ENCODE data around the gene HINT3. TPM values are rescaled to one million over a fixed set of nuclear protein-coding genes. Genes with fewer than 3 reads are reported as not detected.

The HINT3 gene
- total RNA-seq, 3 donors from 2014 or later: 19.0 to 37.3 (median 26.2) TPM

DNA sequence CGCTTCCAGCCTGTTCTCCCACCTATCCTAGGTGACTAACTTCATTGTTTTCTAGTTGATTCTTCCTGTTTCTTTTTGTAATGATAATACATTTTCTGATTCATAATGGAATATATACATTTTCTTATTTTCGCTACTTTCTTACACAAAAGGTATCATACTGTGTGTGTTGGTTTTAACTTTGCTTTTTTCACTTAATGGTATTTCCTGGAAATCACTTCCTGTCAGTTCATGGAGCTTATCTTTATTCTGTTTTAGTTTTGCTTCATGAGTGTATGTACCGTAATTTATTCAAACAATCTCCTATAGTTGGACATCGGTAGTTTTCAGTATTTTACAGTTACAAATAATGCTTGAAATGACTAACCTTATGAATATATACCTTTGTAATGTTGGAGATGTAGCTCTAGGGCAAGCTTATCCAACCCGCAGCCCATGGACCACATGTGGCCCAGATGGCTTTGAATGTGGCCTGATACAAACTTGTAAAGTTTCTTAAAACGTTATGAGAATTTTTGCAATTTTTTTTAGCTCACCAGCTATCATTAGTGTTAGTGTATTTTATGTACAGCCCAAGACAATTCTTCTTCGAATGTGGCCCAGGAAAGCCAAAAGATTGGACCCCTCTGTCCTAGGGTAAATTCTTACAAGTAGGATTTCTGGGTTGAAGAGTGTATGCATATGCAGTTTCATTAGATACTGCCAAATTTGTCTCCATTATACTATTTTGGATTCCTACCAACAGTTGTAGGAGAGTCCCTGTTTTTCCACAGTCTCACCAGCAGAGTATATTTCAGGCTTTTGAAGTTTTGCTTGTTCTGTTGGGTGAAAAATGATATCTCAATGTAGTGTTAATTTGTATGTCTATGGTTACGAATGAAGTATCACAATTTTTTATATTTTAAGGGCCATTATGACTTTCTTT, 46.4 kb downstream of the HINT3 start:
- H3K9me3 ChIP-seq: no peaks in the 10 kb centered on the region
- no peak overlapping the region for H3K27ac ChIP-seq
- H3K4me3 ChIP-seq: no peak overlapping the region
- H3K36me3 ChIP-seq: no peaks in the 10 kb centered on the region
- H3K27me3 ChIP-seq: no peaks in the 10 kb centered on the region
- no peaks in the 10 kb centered on the region for H3K4me1 ChIP-seq
- intact Hi-C loops (cut with DNase I; ENCODE audit: low total_unique reads): no loop called here
- TF ChIP-seq POLR2A (IDR thresholded peaks at IDR 0.05) (no peak), POLR2AphosphoS5 (IDR thresholded peaks at IDR 0.05) (no peak)
- TF ChIP-seq, protein P1, sequence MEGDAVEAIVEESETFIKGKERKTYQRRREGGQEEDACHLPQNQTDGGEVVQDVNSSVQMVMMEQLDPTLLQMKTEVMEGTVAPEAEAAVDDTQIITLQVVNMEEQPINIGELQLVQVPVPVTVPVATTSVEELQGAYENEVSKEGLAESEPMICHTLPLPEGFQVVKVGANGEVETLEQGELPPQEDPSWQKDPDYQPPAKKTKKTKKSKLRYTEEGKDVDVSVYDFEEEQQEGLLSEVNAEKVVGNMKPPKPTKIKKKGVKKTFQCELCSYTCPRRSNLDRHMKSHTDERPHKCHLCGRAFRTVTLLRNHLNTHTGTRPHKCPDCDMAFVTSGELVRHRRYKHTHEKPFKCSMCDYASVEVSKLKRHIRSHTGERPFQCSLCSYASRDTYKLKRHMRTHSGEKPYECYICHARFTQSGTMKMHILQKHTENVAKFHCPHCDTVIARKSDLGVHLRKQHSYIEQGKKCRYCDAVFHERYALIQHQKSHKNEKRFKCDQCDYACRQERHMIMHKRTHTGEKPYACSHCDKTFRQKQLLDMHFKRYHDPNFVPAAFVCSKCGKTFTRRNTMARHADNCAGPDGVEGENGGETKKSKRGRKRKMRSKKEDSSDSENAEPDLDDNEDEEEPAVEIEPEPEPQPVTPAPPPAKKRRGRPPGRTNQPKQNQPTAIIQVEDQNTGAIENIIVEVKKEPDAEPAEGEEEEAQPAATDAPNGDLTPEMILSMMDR (IDR thresholded peaks at IDR 0.05): no peak
- no peak for DNase-seq (ENCODE audit: low spot score in 2 of 2)

DNA sequence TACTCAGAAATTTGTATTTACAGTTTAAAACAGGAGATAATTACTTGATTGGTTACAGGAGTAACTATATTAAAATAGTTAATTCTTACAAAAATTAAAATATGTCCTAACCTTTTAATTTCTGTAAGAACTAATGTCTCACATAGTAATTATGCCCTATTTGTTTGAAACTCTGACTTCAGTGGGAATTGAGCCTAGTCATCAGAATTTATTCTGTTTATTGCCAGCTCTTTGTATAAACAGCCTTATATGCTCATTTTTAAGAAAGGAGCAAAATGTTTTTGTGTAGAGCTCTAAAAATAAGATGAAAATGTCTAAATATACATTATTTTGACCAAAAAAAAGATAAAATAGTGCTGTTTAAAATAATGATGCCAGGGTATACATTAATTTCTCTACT, 51.2 kb downstream of the HINT3 start:
- TF ChIP-seq, protein P1 (IDR thresholded peaks at IDR 0.05): no peak
- TF ChIP-seq POLR2AphosphoS5 (IDR thresholded peaks at IDR 0.05) (no peak), POLR2A (IDR thresholded peaks at IDR 0.05) (no peak)
- no peaks in the 10 kb centered on the region for H3K9me3 ChIP-seq
- no peaks in the 10 kb centered on the region for H3K4me1 ChIP-seq
- intact Hi-C loops (cut with DNase I; ENCODE audit: low total_unique reads): no loop called here
- H3K27me3 ChIP-seq: no peaks in the 10 kb centered on the region
- no peak overlapping the region for H3K4me3 ChIP-seq
- no peak for DNase-seq (ENCODE audit: low spot score in 2 of 2)
- no peak overlapping the region for H3K27ac ChIP-seq
- peaks cover 8% of the 10 kb centered on the region for H3K36me3 ChIP-seq

DNA sequence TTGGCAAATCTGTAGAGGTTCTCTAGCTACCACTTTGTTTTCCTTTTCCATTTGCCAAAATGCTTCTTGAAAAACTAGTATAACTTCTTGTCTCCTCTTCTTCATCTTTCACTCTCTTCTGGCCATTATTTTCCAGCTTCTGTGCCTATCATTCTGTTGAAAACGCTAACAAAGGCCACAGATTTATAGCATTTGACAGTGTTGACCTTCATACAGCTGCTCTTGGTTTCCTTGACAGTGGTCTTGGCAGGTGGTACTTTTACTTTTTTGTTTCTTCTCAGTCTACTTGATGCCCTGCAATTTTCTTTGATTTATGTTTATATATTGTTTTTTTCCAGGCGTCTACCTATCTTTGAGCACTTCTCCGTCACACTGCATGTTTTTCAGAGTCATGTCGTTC, 53.5 kb downstream of the HINT3 start:
- Histone ChIP-seq H3K4me3 (no peak overlapping the region), H3K4me1 (no peaks in the 10 kb centered on the region), H3K9me3 (no peaks in the 10 kb centered on the region), H3K27ac (no peak overlapping the region), H3K27me3 (no peaks in the 10 kb centered on the region), H3K36me3 (peaks cover 8% of the 10 kb centered on the region)
- DNase-seq (ENCODE audit: low spot score in 2 of 2): no peak
- TF ChIP-seq POLR2AphosphoS5 (IDR thresholded peaks at IDR 0.05) (no peak), POLR2A (IDR thresholded peaks at IDR 0.05) (no peak)
- TF ChIP-seq, protein P1 (IDR thresholded peaks at IDR 0.05): no peak
- intact Hi-C loops (cut with DNase I; ENCODE audit: low total_unique reads): no loop called here

DNA sequence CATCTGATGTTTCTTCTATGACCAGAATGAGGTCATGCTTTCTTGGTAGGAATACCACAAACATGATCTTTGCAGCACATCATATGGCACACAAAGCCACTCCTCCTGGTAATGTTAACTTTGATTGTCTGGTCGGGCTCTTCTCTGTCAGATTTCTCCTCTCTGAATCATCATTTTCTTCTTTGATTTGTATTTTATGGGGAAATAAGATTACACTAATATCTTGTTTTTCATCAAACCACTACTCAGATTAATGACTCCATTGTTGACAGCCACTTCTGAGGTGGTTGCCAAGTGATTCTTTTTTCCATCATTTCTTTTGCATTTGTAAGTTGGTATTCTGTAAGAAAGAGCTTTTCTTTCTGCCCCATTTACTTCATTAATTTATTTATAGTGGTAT, 59.3 kb downstream of the HINT3 start:
- H3K4me3 ChIP-seq: no peak overlapping the region
- H3K36me3 ChIP-seq: peaks cover 8% of the 10 kb centered on the region
- H3K27ac ChIP-seq: no peak overlapping the region
- DNase-seq (ENCODE audit: low spot score in 2 of 2): no peak
- no peaks in the 10 kb centered on the region for H3K4me1 ChIP-seq
- intact Hi-C loops (cut with DNase I; ENCODE audit: low total_unique reads): no loop called here
- TF ChIP-seq POLR2A (IDR thresholded peaks at IDR 0.05) (no peak), POLR2AphosphoS5 (IDR thresholded peaks at IDR 0.05) (no peak)
- TF ChIP-seq, protein P1 (IDR thresholded peaks at IDR 0.05): no peak
- no peaks in the 10 kb centered on the region for H3K9me3 ChIP-seq
- no peaks in the 10 kb centered on the region for H3K27me3 ChIP-seq

DNA sequence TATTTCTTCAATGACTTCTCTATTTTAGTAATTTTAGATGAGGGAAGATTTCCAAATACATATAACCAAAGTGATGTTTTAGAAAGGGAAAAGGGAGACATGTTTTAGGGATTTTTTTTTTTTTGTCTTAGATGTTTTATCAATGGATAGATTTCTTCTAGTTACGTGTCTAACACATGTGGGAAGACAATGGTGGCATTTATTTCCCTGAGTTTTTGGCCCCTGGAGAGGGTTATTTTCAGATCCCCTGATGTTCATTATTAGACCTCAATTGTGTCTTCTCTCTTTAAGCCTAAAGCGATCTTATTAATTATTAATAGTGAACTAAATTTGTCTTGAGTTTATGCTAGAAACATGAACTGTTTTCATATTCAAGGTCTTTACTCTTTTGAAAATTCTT, 60.0 kb downstream of the HINT3 start:
- Histone ChIP-seq H3K27ac (no peak overlapping the region), H3K27me3 (no peaks in the 10 kb centered on the region), H3K4me3 (no peak overlapping the region), H3K9me3 (no peaks in the 10 kb centered on the region), H3K36me3 (peaks cover 2% of the 10 kb centered on the region), H3K4me1 (no peaks in the 10 kb centered on the region)
- intact Hi-C loops (cut with DNase I; ENCODE audit: low total_unique reads): no loop called here
- no peak for TF ChIP-seq POLR2A (IDR thresholded peaks at IDR 0.05)
- no peak for TF ChIP-seq POLR2AphosphoS5 (IDR thresholded peaks at IDR 0.05)
- TF ChIP-seq, protein P1 (IDR thresholded peaks at IDR 0.05): no peak
- no peak for DNase-seq (ENCODE audit: low spot score in 2 of 2)
